ENCODE data around the gene ARV1.

- TF ChIP-seq SCMH1 (CRISPR knock-in tag; IDR thresholded peaks at IDR 0.05; ENCODE audit: borderline replicate concordance), result no peak
- TF ChIP-seq SP2 (CRISPR knock-in tag; IDR thresholded peaks at IDR 0.05), result no peak
- TF ChIP-seq TAF15 (IDR thresholded peaks at IDR 0.05; ENCODE audit: low read depth, low read length, poor library complexity, severe bottlenecking), result no peak
Measured at GRCh38 chr1:231045286-231045685, 66.4 kb downstream of the ARV1 start.

Data from HepG2 (cell line).